ENCODE data around the gene NEAT1. TPM values are rescaled to one million over a fixed set of nuclear protein-coding genes. Genes with fewer than 3 reads are reported as not detected.

NEAT1 gene
- 668 TPM for total RNA-seq
- long read RNA-seq, full-length matches to known transcripts = 193 of 193 reads
- long read RNA-seq, partial matches to known transcripts = 0 of 193 reads
- long read RNA-seq, other reads (novel, unspliced or antisense) = 0 of 193 reads

DNA sequence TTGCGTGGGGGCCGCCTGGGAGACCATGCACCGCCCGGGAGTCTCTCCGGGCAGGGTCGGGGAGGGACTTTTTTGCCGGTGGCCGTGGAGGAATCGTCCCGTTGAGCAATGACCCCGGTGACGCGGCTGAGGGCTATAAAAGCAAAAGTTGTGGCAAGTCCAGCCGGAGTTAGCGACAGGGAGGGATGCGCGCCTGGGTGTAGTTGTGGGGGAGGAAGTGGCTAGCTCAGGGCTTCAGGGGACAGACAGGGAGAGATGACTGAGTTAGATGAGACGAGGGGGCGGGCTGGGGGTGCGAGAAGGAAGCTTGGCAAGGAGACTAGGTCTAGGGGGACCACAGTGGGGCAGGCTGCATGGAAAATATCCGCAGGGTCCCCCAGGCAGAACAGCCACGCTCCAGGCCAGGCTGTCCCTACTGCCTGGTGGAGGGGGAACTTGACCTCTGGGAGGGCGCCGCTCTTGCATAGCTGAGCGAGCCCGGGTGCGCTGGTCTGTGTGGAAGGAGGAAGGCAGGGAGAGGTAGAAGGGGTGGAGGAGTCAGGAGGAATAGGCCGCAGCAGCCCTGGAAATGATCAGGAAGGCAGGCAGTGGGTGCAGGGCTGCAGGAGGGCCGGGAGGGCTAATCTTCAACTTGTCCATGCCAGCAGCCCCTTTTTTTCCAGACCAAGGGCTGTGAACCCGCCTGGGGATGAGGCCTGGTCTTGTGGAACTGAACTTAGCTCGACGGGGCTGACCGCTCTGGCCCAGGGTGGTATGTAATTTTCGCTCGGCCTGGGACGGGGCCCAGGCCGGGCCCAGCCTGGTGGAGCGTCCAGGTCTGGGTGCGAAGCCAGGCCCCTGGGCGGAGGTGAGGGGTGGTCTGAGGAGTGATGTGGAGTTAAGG lies at the start of gene NEAT1:
Gene NEAT1, plus strand, starts transcription at position 166 of the 883 bp plus-strand sequence.
- peak; percentile 100 for DNase-seq (ENCODE audit: low spot score)
- intact Hi-C loops (cut with DNase I) = loop anchor here (1.0 kb wide), 1 partner anchor 74 kb away; no protein-coding TSS in a partner anchor

DNA sequence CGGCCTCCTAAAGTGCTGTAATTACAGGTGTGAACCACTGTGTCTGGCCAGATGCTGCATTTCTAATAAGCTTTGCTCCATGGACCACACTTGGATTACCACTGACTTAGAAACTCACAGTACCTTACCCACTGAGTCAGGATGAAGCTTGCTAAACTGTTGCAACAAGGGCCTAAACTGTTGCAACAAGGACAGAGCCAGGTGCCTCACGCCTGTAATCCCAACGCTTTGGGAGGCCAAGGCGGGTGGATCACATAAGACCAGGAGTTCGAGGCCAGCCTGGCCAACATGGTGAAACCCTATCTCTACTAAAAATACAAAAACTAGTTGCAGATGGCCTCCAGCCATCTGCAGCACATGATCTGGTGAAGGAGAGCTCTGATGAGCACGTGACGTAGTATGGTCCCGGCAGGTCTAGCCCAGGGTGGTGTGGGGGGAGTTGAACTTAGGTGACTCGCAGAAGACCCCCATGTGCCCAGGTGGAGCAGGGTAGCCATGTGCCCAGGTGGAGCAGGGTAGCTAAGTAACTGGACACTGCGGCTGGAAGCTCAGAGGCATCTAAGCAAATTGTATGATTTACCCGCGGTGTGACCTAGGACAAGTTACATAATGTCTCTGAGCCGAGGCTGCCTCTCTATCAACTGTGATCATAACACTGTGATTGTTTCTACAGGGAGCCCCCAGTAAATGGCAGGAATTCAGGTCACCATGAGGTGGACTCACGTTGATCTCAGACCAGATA lies 48.6 kb upstream of the NEAT1 start:
- intact Hi-C loops (cut with DNase I) = no loop called here
- DNase-seq (ENCODE audit: low spot score) = no peak

DNA sequence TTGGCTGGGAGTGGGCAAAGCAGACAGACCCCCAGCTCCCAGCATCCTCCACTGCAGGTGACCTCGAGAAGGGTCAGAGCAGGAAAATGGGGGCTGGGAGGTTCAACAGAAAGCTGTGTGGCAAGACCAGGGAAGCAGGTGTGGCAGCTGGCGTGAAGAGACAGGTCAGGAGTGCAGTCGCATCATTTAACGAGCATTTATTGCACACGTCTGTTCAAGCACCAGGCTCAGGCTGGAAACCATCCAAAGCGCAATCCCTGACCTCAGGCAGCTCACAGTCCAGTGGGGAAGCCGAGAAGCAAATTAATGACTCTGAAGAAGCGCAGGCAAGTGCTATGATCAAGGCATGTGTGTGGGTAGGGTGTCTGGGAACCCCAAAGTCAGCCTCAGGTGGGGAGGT lies 47.6 kb upstream of the NEAT1 start:
- intact Hi-C loops (cut with DNase I) = no loop called here

DNA sequence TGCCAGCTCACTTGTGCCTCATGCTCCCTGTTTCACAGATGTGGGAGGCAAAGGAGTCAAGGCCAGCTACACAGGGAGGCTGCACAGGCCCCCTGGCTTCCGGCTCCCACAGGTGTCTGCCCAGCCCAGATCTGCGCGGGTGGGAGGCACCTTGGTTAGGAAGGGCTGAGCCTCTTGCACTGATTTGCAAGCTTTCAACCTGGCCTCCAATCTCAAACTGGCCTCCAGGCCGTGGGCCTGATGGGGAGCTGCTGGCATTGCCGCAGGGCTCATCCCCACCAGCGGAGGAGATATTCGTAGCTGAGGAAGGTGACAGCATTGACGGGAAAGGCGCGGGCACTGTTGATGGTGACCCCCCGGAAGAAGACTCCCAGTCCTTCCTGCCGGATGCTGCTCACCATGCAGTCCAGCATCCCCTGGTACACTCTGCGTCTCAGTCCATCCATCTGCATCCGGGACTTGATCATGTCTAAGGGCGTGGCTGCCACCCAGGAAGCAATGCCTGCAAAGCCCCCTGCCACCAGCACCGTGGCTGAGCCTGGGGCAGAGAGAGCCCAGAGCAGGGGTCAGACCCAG lies 46.4 kb upstream of the NEAT1 start:
- intact Hi-C loops (cut with DNase I) = no loop called here
- DNase-seq (ENCODE audit: low spot score) = no peak

More for the DNA sequence above, 47.6 kb upstream of the NEAT1 start:
- DNase-seq (ENCODE audit: low spot score) = no peak

DNA sequence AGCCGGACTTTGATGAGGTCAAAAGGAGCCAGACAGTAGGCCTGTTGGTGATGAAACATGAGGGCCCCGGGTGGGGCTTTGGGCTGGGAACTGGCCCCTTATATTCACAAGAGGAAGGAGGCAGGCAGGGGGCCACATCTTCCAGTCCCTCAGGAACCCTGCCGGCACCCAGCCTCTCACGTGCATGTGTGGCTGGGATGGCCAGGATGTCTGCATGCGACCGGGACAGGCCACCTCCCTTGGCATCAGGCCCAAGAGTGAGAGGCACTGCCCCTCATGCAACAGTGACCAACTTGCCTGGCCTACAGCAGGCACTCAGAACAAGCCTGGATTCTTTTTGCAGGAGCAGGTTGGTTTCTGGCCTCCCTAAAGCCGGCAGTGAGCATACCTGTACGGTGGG lies 45.6 kb upstream of the NEAT1 start:
- no peak for DNase-seq (ENCODE audit: low spot score)

DNA sequence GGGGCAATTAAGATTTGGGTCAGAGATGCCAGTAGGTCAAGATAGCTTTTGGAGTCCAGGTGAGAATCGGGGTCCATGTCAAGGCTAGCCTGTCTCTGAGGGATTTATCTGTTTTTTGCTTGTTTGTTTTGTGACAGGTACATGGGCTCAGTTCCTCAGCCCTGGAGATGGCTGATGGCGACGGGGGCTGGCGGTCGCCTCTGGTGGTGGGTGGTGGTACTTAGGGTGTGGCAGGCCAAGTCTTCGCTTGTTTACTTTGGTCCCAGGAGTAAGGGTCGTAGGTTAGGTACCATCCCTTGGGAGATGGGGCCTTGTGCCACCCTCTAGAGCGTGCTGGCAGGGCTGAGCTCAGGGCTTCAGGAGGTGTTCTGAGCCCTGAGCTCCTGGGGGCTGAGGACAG lies 44.8 kb upstream of the NEAT1 start:
- intact Hi-C loops (cut with DNase I) = no loop called here
- DNase-seq (ENCODE audit: low spot score) = no peak

More for the DNA sequence above, 45.6 kb upstream of the NEAT1 start:
- intact Hi-C loops (cut with DNase I) = no loop called here

DNA sequence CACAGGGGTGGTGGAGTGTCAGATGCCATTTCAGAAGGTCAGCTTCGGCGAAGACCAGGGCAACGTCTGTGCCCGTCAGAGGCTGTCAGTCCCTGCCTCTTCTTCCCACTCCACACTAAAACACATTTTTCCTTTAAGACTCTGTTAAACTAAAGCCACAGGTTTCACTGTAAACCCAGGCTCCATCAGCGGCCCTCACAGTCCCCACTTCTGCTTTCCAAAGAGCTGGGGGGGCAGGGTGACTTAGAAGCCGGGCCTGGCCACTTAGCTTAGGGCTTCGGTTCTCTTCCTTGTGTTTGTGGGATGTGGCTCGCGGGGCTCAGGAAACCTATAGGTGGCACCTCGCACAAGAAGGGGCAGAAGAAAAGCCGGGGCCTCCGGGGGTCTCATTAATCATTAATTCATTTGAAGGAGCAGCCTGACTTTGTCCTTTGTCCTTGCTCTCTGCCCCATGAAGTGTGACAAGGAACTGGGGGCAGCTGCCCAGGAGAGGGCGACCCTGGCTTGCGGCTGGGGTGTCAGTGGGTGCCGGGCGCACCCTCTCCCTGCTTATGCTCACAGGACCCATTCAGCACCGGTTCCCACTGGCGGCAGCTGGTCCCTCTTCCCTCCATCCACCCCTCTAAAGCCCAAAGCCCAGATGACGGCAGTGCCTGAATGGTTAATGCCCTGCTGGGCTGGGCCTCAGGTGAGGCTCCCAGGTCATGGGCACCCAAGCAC lies 44.2 kb upstream of the NEAT1 start:
- intact Hi-C loops (cut with DNase I) = no loop called here
- DNase-seq (ENCODE audit: low spot score) = no peak

DNA sequence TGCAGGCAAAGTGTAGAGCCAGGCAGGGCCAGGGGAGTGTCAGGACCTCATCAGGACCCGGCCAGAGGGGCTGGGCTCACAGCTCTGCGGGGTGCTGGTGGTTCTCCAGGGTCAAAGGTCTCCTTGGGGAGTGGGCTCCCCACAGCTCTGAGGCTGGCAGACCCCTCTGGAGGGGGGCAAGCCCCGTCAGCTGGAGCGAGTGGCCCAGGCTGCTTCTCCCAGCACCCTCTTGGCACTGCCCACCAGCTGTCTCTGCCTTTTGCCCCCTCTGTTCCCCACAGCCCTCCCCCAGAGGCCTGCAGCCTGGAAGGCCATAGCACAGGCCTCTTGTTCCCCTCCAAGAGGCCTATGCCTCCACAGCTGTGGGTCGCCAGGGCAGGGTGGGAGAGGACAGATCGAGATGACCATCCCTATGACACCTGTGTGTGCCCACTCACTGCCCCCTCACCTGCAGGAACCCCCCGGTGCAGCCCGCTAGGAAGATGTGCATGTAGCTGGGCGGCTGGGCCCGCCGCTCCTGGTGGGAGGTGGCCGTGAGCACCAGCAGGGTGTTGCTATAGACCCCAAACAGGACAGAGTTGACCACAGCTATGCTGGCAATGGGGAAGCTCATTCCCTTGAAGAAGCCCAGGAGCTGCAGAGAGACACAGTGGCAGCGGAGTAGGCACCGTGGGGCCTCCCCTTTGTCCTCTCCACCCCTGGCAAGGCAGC lies 43.5 kb upstream of the NEAT1 start:
- DNase-seq (ENCODE audit: low spot score) = no peak
- intact Hi-C loops (cut with DNase I) = no loop called here

DNA sequence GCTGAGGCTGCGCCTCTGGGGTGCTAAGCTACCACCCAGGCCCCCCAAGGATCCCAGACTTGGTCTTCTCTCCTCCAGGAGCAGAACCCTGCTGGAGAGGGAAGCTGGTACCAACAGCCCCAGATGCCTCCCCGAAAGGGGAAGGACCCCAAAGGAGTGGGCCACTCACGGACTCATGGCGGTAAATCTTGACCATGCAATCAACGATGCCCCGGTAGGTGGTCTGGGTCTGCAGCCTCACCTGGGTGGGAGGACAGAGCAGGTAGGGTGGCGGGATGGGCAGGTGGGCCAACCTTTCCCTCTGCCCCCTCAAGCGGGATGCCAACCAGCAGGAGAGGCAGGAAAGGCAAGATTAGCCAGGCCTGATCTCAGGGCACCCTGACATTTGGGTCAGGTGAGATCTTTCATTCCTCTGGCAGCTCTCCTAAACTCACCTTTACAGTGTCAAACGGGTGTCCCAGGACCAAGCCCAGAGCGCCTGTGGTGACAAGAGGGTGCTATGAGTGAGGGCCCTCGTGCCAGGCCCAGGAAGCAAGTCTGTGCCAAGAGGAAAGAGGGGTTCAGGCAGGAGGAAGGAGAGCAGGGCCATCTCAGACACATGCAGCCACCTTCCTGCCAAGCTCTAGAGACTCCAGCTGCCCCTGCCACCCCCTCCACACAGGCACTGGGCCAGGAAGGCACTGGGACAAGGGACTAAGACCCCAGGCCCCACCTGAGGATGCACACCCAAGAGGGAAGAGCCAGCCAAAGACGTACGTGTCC lies 42.7 kb upstream of the NEAT1 start:
- no peak for DNase-seq (ENCODE audit: low spot score)
- intact Hi-C loops (cut with DNase I) = loop anchor here (5.0 kb wide), 1 partner anchor 132 kb away; no protein-coding TSS in a partner anchor

DNA sequence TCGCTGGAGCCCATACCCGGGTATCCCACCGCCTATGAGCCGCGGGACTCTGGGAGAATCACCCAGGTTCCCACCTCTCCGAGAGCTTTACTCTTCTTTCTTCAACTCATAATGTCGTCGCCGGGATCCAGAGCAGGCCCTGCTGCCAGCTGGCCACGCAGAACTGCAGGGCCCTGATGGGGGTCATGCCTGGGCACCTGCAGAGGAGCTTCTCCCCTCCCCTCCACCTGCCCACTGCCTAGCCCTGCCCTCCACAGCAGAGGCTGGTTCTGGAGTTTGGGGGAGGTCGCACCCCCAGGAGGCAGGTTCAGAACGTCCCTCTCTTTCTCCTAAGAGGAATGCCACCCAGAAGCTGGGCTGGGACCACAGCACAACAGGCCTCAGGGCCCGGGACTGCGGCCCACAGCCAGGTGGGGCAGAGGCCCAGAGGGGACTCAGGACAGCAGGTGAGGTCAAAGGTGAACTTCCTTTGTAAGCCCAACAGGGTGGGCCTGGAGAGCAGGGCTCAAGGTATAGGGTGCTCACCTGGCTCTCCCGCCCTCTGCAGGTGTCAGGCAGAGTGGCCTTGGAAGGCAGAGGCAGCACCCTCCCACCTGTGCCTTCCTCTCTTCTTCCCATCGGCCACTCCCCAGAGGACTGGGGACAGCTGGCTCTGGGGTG lies 42.0 kb upstream of the NEAT1 start:
- intact Hi-C loops (cut with DNase I) = loop anchor here (5.0 kb wide), 1 partner anchor 132 kb away; no protein-coding TSS in a partner anchor

DNA sequence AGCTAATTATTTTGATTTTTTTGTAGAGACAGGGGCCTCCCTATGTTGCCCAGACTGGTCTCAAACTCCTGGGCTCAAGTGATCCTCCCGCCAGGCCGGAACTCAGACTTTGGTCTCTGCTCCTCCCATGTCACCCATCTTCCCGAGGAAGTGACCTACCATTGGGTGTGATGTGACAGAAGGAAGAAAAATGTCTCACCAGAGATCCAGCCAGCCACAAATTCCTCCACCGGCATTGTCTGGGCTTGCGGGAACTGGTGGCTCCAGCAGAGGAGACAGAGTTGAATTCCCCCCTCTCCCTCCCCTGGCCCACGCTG lies 40.9 kb upstream of the NEAT1 start:
- no peak for DNase-seq (ENCODE audit: low spot score)
- intact Hi-C loops (cut with DNase I) = loop anchor here (2.0 to 5.0 kb wide), 2 partner anchors 35 to 131 kb away; no protein-coding TSS in a partner anchor

More for the DNA sequence above, 42.0 kb upstream of the NEAT1 start:
- DNase-seq (ENCODE audit: low spot score) = no peak

DNA sequence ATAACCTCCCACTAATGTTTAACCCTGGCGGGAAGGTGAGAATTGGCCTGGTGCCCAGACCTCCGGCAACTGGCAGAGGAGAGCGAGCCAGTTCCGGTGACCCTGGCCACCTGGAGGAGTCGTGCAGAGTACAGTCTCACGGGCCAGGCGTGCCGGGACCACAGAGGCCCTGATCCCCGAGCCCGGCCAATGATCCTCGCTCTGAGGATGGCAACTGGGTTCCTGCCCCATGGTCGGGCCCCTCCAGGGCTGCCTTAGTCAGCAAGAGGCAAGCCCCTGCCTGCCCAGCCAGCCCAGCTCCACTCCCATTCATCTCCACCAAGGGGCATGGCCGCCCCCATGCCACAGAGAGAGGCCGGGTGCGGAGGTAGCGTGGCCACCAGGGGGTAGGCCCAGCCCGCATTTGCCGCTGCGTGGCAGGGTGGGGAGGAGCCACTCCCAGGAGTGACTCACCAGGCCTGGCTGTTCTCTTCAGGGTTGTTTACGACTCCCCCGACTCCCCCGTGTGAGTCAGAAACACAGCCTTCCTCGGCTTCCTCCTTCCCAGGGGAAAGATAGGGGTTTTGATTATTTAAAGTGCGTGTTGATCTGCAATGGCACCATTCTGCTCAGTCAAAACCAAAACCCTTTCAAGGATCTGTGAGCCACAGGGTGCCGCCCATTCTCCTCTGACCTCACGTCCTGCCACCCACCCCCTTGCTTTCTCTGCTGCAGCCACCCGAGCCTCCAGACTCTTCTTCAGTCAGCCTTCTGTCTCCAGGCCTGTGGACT lies 40.4 kb upstream of the NEAT1 start, which contains the start of gene SLC25A45:
Gene SLC25A45, minus strand, starts transcription at position 614 of the 771 bp plus-strand sequence. CDS start 695 bp downstream, outside the sequence.
- intact Hi-C loops (cut with DNase I) = loop anchor here (2.0 to 5.0 kb wide), 2 partner anchors 35 to 130 kb away; no protein-coding TSS in a partner anchor
- DNase-seq (ENCODE audit: low spot score) = peak; percentile 97

DNA sequence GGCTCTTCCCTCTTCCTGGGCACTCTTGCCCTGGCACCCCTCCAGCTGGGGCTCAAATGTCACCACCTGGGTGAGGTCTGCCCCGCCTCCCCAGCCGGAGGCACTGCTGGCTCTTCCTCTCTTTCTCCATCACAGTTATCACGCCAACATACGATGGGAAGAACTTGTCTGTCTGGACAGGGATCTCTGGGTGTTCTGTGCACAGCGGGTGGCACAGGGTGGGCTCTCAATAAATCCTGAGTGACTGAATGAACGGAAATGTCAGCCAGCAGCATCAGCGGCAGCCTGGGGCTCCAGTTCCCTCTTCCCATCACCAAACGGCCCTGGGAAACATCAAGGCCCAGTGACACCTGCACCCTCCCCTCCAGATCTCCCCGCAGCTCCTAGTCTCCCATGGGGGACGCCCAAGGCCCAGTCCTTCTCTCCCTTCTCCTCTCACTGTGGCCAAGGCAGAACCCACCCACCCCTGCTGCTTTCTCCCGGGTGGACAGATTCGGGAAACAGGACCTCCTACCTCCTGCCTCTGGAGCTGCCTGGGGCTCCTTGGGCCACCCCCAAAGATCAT lies 39.7 kb upstream of the NEAT1 start:
- DNase-seq (ENCODE audit: low spot score) = no peak
- intact Hi-C loops (cut with DNase I) = loop anchor here (2.0 to 5.0 kb wide), 2 partner anchors 34 to 129 kb away; no protein-coding TSS in a partner anchor

DNA sequence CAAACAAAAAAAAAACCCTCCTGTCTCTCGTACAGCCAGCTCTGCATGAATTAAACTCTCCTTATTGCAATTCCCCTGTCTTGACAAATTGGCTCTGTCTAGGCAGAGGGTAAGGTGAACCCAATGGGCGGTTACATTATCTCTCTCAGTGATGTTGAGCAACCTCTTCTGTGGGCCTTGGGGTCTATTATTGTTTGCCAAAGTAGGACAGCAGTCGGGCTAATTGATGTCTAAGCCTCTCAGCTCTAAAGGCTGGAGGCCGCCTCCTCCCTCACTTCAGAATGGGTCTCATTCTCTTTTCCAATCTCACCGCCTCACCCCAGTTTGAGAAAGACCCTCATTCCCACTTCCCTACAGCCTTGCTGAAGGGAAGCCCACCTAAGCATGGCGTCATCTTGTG lies 38.8 kb upstream of the NEAT1 start:
- no peak for DNase-seq (ENCODE audit: low spot score)
- intact Hi-C loops (cut with DNase I) = loop anchor here (2.0 to 5.0 kb wide), 2 partner anchors 33 to 129 kb away; no protein-coding TSS in a partner anchor

DNA sequence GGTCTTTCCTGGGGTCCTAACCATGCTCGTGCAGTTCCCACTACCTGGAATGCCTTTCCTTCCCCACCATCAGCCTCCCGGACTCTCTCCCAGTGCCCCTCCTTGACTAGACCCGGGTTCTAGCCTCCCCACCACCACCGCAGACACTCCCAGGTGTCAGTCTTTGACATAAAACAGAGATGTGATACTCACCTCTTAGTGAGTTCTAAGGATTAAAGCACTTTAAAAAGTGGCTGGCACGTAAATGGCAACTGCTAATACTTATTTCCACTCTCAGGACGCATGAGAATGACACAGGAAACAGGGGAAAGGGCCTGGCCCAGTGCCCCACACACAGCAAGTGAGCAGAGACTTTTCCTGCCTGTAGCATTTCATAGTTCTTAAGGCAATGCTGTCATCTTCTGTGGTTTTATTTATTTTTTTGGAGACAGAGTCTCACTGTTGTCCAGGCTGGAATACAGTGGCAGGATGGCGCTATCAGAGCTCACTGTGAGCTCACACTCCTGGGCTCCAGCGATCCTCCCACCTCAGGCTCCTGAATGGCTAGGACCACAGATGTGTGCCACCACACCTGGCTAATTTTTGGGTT lies 38.2 kb upstream of the NEAT1 start:
- intact Hi-C loops (cut with DNase I) = loop anchor here (5.0 kb wide), 1 partner anchor 128 kb away; no protein-coding TSS in a partner anchor
- DNase-seq (ENCODE audit: low spot score) = no peak

Measured in cardiac septum (tissue), 1 donor.